Activated T-cell treated with anti-CD3 and anti-CD28 coated beads for 1 hour (primary cell): ENCODE results near the gene TRIM46.
"Not testable (repeated sequence)": the region's sequence is repeated elsewhere in the genome, so short reads cannot be mapped to it uniquely, and the experiment has no call there.

Source experiments
- DNase-seq: peaks from one replicate; pipeline ENCODE4 v3.0.0-alpha.2; 2020; ENCODE audit warnings: low read depth

Gene TRIM46

GRCh38 chr1:155232001-155232978 lies 58.6 kb downstream of the TRIM46 start:
- not testable (repeated sequence) for DNase-seq

- DNase-seq, result not testable (repeated sequence)
These were observed 59.9 kb downstream of the TRIM46 start for GRCh38 chr1:155233502-155233901.
